ENCODE data around the gene POLR2M. TPM values are rescaled to one million over a fixed set of nuclear protein-coding genes. Genes with fewer than 3 reads are reported as not detected.

Gene POLR2M
- total and polyA plus RNA-seq, 10 of the 15 experiments (the other 5 are each of a cell fraction or from before 2014, with no cell fraction given) = 5.8 to 364 (median 23.7) TPM

DNA sequence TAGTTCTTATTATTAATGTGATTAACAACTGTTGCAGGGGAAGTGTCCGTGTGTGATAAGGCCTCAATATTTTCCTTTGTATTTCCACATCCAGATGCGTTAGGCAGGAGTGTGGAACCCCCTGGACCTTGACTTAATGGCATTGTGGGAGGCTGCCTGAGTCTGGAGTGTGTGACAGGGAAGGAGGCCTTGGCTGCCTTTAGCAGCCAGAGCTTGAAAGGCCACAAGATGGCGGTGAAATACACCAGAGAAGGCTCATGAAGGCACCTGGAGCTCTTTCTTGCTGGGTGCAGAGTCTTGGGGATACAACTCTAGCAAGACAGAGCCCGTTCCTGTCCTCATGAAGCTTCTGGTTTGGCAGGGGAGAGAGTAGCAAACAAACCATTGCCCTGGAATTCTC is 36.9 kb downstream of the POLR2M start (continued):
- TF ChIP-seq, protein P1, sequence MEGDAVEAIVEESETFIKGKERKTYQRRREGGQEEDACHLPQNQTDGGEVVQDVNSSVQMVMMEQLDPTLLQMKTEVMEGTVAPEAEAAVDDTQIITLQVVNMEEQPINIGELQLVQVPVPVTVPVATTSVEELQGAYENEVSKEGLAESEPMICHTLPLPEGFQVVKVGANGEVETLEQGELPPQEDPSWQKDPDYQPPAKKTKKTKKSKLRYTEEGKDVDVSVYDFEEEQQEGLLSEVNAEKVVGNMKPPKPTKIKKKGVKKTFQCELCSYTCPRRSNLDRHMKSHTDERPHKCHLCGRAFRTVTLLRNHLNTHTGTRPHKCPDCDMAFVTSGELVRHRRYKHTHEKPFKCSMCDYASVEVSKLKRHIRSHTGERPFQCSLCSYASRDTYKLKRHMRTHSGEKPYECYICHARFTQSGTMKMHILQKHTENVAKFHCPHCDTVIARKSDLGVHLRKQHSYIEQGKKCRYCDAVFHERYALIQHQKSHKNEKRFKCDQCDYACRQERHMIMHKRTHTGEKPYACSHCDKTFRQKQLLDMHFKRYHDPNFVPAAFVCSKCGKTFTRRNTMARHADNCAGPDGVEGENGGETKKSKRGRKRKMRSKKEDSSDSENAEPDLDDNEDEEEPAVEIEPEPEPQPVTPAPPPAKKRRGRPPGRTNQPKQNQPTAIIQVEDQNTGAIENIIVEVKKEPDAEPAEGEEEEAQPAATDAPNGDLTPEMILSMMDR (IDR thresholded peaks at IDR 0.05 in 2 of 3, conservative IDR thresholded peaks at IDR 0.05 in 1 of 3; ENCODE audit: control insufficient read depth in 2 of 3, extremely low read depth in 1 of 3, insufficient read depth in 1 of 3, low read depth in 3 of 3, low read length in 3 of 3) = peak; percentile 6 to 32 (median 23); a peak in 3 of 6 replicates

DNA sequence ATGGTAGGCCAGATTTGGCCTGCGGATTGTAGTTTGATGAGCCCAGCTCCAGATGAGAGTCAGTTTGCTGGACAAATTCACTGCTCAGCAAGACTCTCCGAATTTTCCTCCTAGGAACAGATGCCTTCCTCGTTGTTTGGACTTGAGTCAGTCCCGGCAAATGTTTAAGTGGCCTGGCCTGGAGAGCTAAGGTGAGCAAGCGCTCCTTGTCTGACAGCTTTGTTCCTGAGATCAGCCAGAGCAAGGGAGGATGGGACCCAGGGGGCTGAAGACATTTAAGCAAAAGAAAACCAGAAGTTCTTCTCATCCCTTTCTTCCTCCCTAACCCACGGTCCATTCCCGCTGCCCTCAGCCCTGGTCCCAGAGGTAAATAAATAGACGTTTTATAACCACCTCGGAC is 40.3 kb downstream of the POLR2M start:
- Histone ChIP-seq H3K4me1 (ENCODE audit: control insufficient read depth, insufficient read depth, low read length) (no peaks in the 10 kb centered on the region), H3K9ac (ENCODE audit: control insufficient read depth, insufficient read depth, low read length) (no peak overlapping the region), H3K9me3 (replicated peaks; ENCODE audit: control insufficient read depth, insufficient read depth, low read length) (no peaks in the 10 kb centered on the region), H4K20me1 (ENCODE audit: control insufficient read depth, insufficient read depth) (no peaks in the 10 kb centered on the region), H3K36me3 (ENCODE audit: control insufficient read depth in 2 of 2, insufficient read depth in 2 of 2, low read length in 1 of 2) (no peaks in the 10 kb centered on the region), H3K4me2 (ENCODE audit: control insufficient read depth, insufficient read depth) (no peak overlapping the region), H2AFZ (ENCODE audit: control insufficient read depth, low read depth, low read length) (no peak overlapping the region), H3K79me2 (ENCODE audit: control insufficient read depth, insufficient read depth, low read length) (no peaks in the 10 kb centered on the region), H3K27ac (ENCODE audit: control insufficient read depth, insufficient read depth) (no peak overlapping the region), H3K27me3 (replicated peaks in 1 of 2; ENCODE audit: control insufficient read depth in 2 of 2, insufficient read depth in 2 of 2, low read length in 1 of 2) (no peaks in the 10 kb centered on the region; a peak in 1 of 4 replicates), H3K4me3 (no peak overlapping the region)
- POLR2A ChIA-PET = no interaction called here
- SMC1A ChIA-PET (ENCODE audit: uncharacterized antibody, unreplicated experiment) = interaction anchor here (0.7 to 1.7 kb wide), 2 partner anchors 114 to 804 kb away, joined by 3 to 4 read pairs; no protein-coding TSS in a partner anchor
- DNase-seq (ENCODE audit: low read depth, low spot score) = no peak
- BruUV-seq (replicated peaks) = no TSS peak
- CTCF ChIA-PET = interaction anchor here (1.6 to 11.3 kb wide), 3 partner anchors 11 to 109 kb away, joined by 3 to 74 read pairs (median 3); no protein-coding TSS in a partner anchor
- RAD21 ChIA-PET (ENCODE audit: unreplicated experiment) = interaction anchor here (1.8 kb wide), 1 partner anchor 113 kb away, joined by 7 read pairs; no protein-coding TSS in a partner anchor
- intact Hi-C loops (cut with micrococcal nuclease; ENCODE audit: unreplicated experiment) = loop anchor here (10.0 kb wide), 1 partner anchor 328 kb away; no protein-coding TSS in a partner anchor
- no peak for FAIRE-seq
- no peak for ATAC-seq
- WGBS (ENCODE audit: insufficient coverage, insufficient replicate concordance, low lambda C conversion rate, missing lambda C conversion rate) = 60% methylated on average over 9 of the region's 9 CpGs
- in situ Hi-C loops (cut with MboI) = loop anchor here (10.0 kb wide), 1 partner anchor 438 kb away; no protein-coding TSS in a partner anchor
- TF ChIP-seq RAD51 (IDR thresholded peaks at IDR 0.05) (no peak), NR2C1 (IDR thresholded peaks at IDR 0.05) (no peak), JUND (IDR thresholded peaks at IDR 0.05; ENCODE audit: low read depth, low read length) (no peak), FOS (IDR thresholded peaks at IDR 0.05; ENCODE audit: borderline replicate concordance, extremely low read depth, insufficient read length) (no peak), MEF2A (IDR thresholded peaks at IDR 0.05; ENCODE audit: insufficient read depth, low read depth, low read length) (no peak), POLR2AphosphoS5 (IDR thresholded peaks at IDR 0.05; ENCODE audit: low read length) (no peak), PAX8 (IDR thresholded peaks at IDR 0.05) (no peak), ZSCAN29 (IDR thresholded peaks at IDR 0.05) (no peak), MTA3 (IDR thresholded peaks at IDR 0.05; ENCODE audit: borderline replicate concordance, low read length) (no peak), DPF2 (IDR thresholded peaks at IDR 0.05) (no peak), SMAD5 (IDR thresholded peaks at IDR 0.05; ENCODE audit: low read depth) (no peak), CBFB (IDR thresholded peaks at IDR 0.05; ENCODE audit: low read depth) (no peak), ETV6 (conservative IDR thresholded peaks at IDR 0.05 in 1 of 2, IDR thresholded peaks at IDR 0.05 in 1 of 2; ENCODE audit: borderline replicate concordance in 1 of 2, low read depth in 1 of 2) (no peak)
- TF ChIP-seq, protein P2, sequence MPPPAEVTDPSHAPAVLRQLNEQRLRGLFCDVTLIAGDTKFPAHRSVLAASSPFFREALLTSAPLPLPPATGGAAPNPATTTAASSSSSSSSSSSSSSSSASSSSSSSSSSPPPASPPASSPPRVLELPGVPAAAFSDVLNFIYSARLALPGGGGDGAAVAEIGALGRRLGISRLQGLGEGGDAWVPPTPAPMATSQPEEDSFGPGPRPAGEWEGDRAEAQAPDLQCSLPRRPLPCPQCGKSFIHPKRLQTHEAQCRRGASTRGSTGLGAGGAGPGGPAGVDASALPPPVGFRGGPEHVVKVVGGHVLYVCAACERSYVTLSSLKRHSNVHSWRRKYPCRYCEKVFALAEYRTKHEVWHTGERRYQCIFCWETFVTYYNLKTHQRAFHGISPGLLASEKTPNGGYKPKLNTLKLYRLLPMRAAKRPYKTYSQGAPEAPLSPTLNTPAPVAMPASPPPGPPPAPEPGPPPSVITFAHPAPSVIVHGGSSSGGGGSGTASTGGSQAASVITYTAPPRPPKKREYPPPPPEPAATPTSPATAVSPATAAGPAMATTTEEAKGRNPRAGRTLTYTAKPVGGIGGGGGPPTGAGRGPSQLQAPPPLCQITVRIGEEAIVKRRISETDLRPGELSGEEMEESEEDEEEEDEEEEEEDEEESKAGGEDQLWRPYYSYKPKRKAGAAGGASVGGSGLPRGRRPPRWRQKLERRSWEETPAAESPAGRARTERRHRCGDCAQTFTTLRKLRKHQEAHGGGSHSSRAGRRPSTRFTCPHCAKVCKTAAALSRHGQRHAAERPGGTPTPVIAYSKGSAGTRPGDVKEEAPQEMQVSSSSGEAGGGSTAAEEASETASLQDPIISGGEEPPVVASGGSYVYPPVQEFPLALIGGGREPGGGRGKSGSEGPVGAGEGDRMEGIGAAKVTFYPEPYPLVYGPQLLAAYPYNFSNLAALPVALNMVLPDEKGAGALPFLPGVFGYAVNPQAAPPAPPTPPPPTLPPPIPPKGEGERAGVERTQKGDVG (CRISPR knock-in tag; IDR thresholded peaks at IDR 0.05) = no peak
- TF ChIP-seq, protein P3, sequence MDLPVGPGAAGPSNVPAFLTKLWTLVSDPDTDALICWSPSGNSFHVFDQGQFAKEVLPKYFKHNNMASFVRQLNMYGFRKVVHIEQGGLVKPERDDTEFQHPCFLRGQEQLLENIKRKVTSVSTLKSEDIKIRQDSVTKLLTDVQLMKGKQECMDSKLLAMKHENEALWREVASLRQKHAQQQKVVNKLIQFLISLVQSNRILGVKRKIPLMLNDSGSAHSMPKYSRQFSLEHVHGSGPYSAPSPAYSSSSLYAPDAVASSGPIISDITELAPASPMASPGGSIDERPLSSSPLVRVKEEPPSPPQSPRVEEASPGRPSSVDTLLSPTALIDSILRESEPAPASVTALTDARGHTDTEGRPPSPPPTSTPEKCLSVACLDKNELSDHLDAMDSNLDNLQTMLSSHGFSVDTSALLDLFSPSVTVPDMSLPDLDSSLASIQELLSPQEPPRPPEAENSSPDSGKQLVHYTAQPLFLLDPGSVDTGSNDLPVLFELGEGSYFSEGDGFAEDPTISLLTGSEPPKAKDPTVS (IDR thresholded peaks at IDR 0.05; ENCODE audit: low read depth, low read length) = no peak
